MM.1S (cell line): ENCODE results near the gene BARX2.

Experiments
- DNase-seq: peaks from one replicate; pipeline ENCODE4 v3.0.0-alpha.2; 2015
- H2AFZ ChIP-seq: fragments of 300-600 bp; sonication (generic); 2 replicates; pipeline ENCODE4 v1.6.0; 2016; ENCODE audit warnings: antibody characterized with exemption, low read length
- H3F3A ChIP-seq: fragments of 300-600 bp; sonication (generic); 2 replicates; pipeline ENCODE4 v1.6.1; 2016; ENCODE audit warnings: mild to moderate bottlenecking, antibody characterized with exemption, low read length, moderate library complexity, mixed read lengths; ENCODE audit not compliant: insufficient read depth
- H3K27ac ChIP-seq: fragments of 300-600 bp; sonication (generic); 2 replicates; pipeline ENCODE4 v1.5.1; 2016; ENCODE audit warnings: mild to moderate bottlenecking, low read length
- H3K27me3 ChIP-seq: fragments of 300-600 bp; sonication (generic); replicated peaks from 2 replicates; pipeline ENCODE4 v1.6.0; 2016; ENCODE audit warnings: low read length; ENCODE audit not compliant: insufficient read depth
- H3K36me3 ChIP-seq: fragments of 300-600 bp; sonication (generic); replicated peaks from 2 replicates; pipeline ENCODE4 v1.6.1; 2016; ENCODE audit warnings: mild to moderate bottlenecking, low read length, mixed read lengths; ENCODE audit not compliant: insufficient read depth
- H3K4me1 ChIP-seq: fragments of 300-600 bp; sonication (generic); 2 replicates; pipeline ENCODE4 v1.6.1; 2016; ENCODE audit warnings: low read length, mixed read lengths
- H3K4me2 ChIP-seq: fragments of 300-600 bp; sonication (generic); 2 replicates; pipeline ENCODE4 v1.6.0; 2016; ENCODE audit warnings: low read depth, low read length
- H3K4me3 ChIP-seq: fragments of 300-600 bp; sonication (generic); 2 replicates; pipeline ENCODE4 v1.5.1; 2016; ENCODE audit warnings: low read length, mixed read lengths
- H3K79me2 ChIP-seq: fragments of 300-600 bp; sonication (generic); 2 replicates; pipeline ENCODE4 v1.6.1; 2016; ENCODE audit warnings: mixed run types, low read length, mixed read lengths
- H3K9ac ChIP-seq: fragments of 300-600 bp; sonication (generic); 2 replicates; pipeline ENCODE4 v1.6.1; 2016; ENCODE audit warnings: low read length, mixed read lengths
- H3K9me2 ChIP-seq: fragments of 300-600 bp; sonication (generic); replicated peaks from 2 replicates; pipeline ENCODE4 v1.6.1; 2016; ENCODE audit warnings: mild to moderate bottlenecking, low read length, mixed read lengths; ENCODE audit not compliant: insufficient read depth
- H3K9me3 ChIP-seq: fragments of 300-600 bp; sonication (generic); replicated peaks from 2 replicates; pipeline ENCODE4 v1.6.1; 2016; ENCODE audit warnings: mild to moderate bottlenecking, low read length, mixed read lengths; ENCODE audit not compliant: insufficient read depth
- H4K20me1 ChIP-seq: fragments of 300-600 bp; sonication (generic); 2 replicates; pipeline ENCODE4 v1.6.1; 2016; ENCODE audit warnings: mild to moderate bottlenecking, low read length, moderate library complexity, mixed read lengths; ENCODE audit not compliant: insufficient read depth
- EZH2 ChIP-seq: fragments of 300-600 bp; sonication (generic); optimal IDR thresholded peaks from 2 replicates; pipeline ENCODE3; 2017; ENCODE audit warnings: low read depth, mild to moderate bottlenecking, antibody characterized with exemption, low read length, mixed read lengths
- EZH2phosphoT487 ChIP-seq: fragments of 300-600 bp; sonication (generic); IDR thresholded peaks from 2 replicates; pipeline ENCODE4 v1.6.1; 2018; ENCODE audit warnings: antibody characterized with exemption, low read length
- TF ChIP-seq, protein P1 (sequence below): fragments of 300-600 bp; sonication (generic); IDR thresholded peaks from 2 replicates; pipeline ENCODE4 v1.5.1; 2016; ENCODE audit warnings: antibody characterized with exemption, low read length, mixed read lengths

BARX2 gene

DNA sequence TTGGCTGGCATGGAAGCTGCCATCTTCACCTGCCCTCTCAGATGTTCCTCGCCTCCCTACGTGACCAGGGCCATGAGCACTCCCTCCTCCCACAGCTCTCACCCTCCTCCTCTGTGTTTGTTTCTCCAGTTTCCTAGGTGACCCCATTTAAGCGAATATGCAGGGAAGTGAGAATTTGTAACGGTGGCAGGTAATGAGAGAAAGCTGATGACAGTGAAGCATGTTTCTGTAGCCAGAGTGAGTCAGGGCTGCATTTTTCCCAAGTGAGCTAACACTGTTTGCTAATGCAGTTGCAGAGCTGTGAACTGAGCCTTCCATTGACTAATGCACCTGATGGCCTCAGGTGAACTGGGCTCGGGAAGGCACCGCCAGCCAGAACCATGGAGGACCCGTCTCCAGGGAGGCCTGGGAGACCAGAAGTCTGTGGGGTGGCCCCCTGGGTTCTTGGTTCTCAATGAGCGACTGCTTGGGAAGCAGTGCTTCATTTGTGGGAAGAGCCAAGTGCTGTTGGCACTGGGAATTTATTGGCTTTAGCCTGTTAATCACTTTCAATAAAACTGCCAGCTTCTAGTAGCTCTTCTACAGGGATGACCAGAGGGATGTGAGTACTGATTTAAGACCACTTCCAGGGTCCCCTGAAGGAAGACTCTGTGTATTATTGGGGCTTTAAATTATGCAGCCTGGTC, 64.5 kb downstream of the BARX2 start:
- no peak overlapping the region for H3K4me3 ChIP-seq
- H4K20me1 ChIP-seq, result no peaks in the 10 kb centered on the region; the same call in 1 of the 2 replicates
- H3K4me1 ChIP-seq, result peaks cover 21% of the 10 kb centered on the region
- H3K9me3 ChIP-seq, result no peaks in the 10 kb centered on the region
- H2AFZ ChIP-seq, result no peak overlapping the region
- H3K27me3 ChIP-seq, result no peaks in the 10 kb centered on the region
- H3K79me2 ChIP-seq, result peaks cover 95% of the 10 kb centered on the region
- H3K27ac ChIP-seq, result no peak overlapping the region
- no peak for DNase-seq
- no peaks in the 10 kb centered on the region for H3K9me2 ChIP-seq
- no peak overlapping the region for H3K9ac ChIP-seq
- peaks cover 34% of the 10 kb centered on the region for H3K36me3 ChIP-seq
- H3K4me2 ChIP-seq, result no peak overlapping the region
- peaks cover 9% of the 10 kb centered on the region; the same call in 1 of the 2 replicates for H3F3A ChIP-seq
- no peak for TF ChIP-seq EZH2phosphoT487
- TF ChIP-seq, protein P1, sequence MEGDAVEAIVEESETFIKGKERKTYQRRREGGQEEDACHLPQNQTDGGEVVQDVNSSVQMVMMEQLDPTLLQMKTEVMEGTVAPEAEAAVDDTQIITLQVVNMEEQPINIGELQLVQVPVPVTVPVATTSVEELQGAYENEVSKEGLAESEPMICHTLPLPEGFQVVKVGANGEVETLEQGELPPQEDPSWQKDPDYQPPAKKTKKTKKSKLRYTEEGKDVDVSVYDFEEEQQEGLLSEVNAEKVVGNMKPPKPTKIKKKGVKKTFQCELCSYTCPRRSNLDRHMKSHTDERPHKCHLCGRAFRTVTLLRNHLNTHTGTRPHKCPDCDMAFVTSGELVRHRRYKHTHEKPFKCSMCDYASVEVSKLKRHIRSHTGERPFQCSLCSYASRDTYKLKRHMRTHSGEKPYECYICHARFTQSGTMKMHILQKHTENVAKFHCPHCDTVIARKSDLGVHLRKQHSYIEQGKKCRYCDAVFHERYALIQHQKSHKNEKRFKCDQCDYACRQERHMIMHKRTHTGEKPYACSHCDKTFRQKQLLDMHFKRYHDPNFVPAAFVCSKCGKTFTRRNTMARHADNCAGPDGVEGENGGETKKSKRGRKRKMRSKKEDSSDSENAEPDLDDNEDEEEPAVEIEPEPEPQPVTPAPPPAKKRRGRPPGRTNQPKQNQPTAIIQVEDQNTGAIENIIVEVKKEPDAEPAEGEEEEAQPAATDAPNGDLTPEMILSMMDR, result no peak
- TF ChIP-seq EZH2, result no peak

DNA sequence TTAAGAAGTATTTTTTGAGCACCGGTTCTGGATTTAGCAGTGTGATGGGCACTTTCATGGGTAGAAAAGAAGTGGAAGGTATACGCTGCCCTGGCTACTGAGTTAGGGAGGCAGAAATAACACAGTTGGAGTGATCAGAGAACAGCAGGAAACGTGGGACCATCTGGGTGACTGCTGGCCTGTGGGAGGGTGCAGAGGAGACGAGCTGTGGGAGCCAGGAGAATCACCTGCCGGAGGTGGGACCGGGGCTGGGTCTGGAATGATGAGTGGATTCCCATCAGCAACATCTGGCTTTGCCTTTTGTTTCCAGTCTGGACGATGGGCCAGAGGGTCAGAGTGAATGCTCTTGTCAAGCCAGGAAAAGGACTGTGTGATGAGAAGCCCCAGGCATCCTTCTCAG, 66.5 kb downstream of the BARX2 start:
- H4K20me1 ChIP-seq, result no peaks in the 10 kb centered on the region; the same call in 1 of the 2 replicates
- peaks cover 33% of the 10 kb centered on the region for H3K36me3 ChIP-seq
- H3K27me3 ChIP-seq, result no peaks in the 10 kb centered on the region
- no peak overlapping the region for H3K4me3 ChIP-seq
- no peaks in the 10 kb centered on the region for H3F3A ChIP-seq
- 0 out of 2 replicates have a peak, but pooled peaks cover 3% of the 10 kb centered on the region for H3K4me1 ChIP-seq
- no peak overlapping the region for H3K27ac ChIP-seq
- H2AFZ ChIP-seq, result no peak overlapping the region
- peaks cover 95% of the 10 kb centered on the region for H3K79me2 ChIP-seq
- no peak for DNase-seq
- no peaks in the 10 kb centered on the region for H3K9me3 ChIP-seq
- no peaks in the 10 kb centered on the region for H3K9me2 ChIP-seq
- no peak overlapping the region for H3K4me2 ChIP-seq
- TF ChIP-seq, protein P1, result no peak
- TF ChIP-seq EZH2, result no peak
- H3K9ac ChIP-seq, result no peak overlapping the region

DNA sequence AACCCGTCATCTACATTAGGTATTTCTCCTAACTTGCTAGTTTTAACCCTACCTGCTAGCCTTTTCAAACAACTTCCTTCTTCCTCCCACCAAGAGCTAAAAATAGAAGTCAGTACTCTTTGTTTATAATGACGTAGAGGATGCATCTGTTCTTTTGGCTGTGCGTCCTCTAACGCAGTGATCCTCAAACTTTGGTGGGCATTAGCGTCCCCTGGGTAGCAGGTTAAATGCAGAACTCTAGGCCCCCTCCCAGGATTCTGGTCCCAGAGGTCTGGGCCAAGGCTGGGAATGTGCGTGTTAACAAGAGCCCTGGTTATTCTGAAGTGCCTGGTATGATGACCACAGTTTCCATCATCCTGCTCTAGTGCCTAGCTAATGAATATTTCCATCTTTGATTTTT, 67.6 kb downstream of the BARX2 start:
- no peak overlapping the region for H3K4me3 ChIP-seq
- TF ChIP-seq EZH2 (no peak), EZH2phosphoT487 (no peak)
- TF ChIP-seq, protein P1, result no peak
- H3K9me2 ChIP-seq, result no peaks in the 10 kb centered on the region
- no peak overlapping the region for H3K27ac ChIP-seq
- no peaks in the 10 kb centered on the region for H3F3A ChIP-seq
- H3K79me2 ChIP-seq, result peaks cover 96% of the 10 kb centered on the region
- H4K20me1 ChIP-seq, result no peaks in the 10 kb centered on the region; the same call in 1 of the 2 replicates
- no peaks in the 10 kb centered on the region for H3K27me3 ChIP-seq
- no peaks in the 10 kb centered on the region for H3K4me1 ChIP-seq
- no peak overlapping the region for H3K9ac ChIP-seq
- no peak for DNase-seq
- no peak overlapping the region for H2AFZ ChIP-seq
- H3K36me3 ChIP-seq, result peaks cover 26% of the 10 kb centered on the region
- H3K4me2 ChIP-seq, result no peak overlapping the region
- no peaks in the 10 kb centered on the region for H3K9me3 ChIP-seq
